Testis (tissue), 3 donors: ENCODE results near the gene GPR132. TPM values are rescaled to one million over a fixed set of nuclear protein-coding genes. Genes with fewer than 3 reads are reported as not detected.
"Not testable (repeated sequence)": the region's sequence is repeated elsewhere in the genome, so short reads cannot be mapped to it uniquely, and the experiment has no call there.

Source experiments
- DNase-seq: peaks from one replicate; pipeline ENCODE4 v3.0.0-alpha.2; 2019
- H3K27ac ChIP-seq, 2 donors: fragments of 200-600 bp; sonication (generic); one replicate each; pipeline ENCODE4 v1.5.1; 2019
- H3K27me3 ChIP-seq: fragments of 200-600 bp; sonication (generic); one replicate; pipeline ENCODE4 v1.5.1; 2019
- H3K36me3 ChIP-seq: fragments of 200-600 bp; sonication (generic); one replicate; pipeline ENCODE4 v1.5.1; 2017; ENCODE audit warnings: low read depth; ENCODE audit errors: missing control alignments
- H3K4me1 ChIP-seq: fragments of 200-600 bp; sonication (generic); one replicate; pipeline ENCODE4 v1.5.1; 2019
- H3K4me3 ChIP-seq, 2 donors: fragments of 200-600 bp; sonication (generic); one replicate each; pipeline ENCODE4 v1.5.1; 2017 to 2019
- H3K9me3 ChIP-seq: fragments of 200-600 bp; sonication (generic); one replicate; pipeline ENCODE4 v1.5.1; 2017
- CTCF ChIP-seq, 3 experiments: fragments of 450-650 bp in 2 of 3; fragments of 200-600 bp in 1 of 3; sonication (generic) in 1 of 3; IDR thresholded peaks; one replicate each; pipeline ENCODE4 v1.5.1; 2016 to 2019; ENCODE audit warnings: antibody characterized with exemption in 3 of 3, mild to moderate bottlenecking in 2 of 3, moderate library complexity in 1 of 3
- POLR2A ChIP-seq: fragments of 450-650 bp; IDR thresholded peaks from one replicate; pipeline ENCODE4 v1.6.1; 2017; ENCODE audit warnings: antibody characterized with exemption, mild to moderate bottlenecking, moderate library complexity
- WGBS, 2 donors: methylation state at CpG; one replicate each; pipeline ENCODE4 v1.1.5; 2018; 5-methylcytosine and 5-hydroxymethylcytosine counted together
- intact Hi-C: fragments of 100-400 bp; cut with DNase I; formaldehyde crosslinking; loops from one replicate; pipeline ENCODE4 v1.15.1; 2023; ENCODE audit warnings: low total_unique reads
- polyA plus RNA-seq: library from polyadenylated mRNA; stranded (reverse); fragments of 350-450 nt; fragmentation: Illumina TruSeq; extraction: RNeasy Lipid Tissue Mini Kit (QIAGEN cat#74804); gene quantifications from one replicate; pipeline ENCODE4 v1.2.3, GENCODE V29; 2014; ENCODE audit warnings: low read depth, low replicate concordance; ENCODE audit not compliant: insufficient read depth
- total RNA-seq, 2 donors: library from RNA; depleted of rRNA; stranded (reverse); fragments of >200 nt; gene quantifications; one replicate each; pipeline ENCODE4 v1.2.3, GENCODE V29; 2016

Gene GPR132
- total and polyA plus RNA-seq, 3 donors from 2014 or later = 1.2 to 2.5 (median 2.0) TPM

- H3K9me3 ChIP-seq = no peaks in the 10 kb centered on the region
- no peak for TF ChIP-seq CTCF (IDR thresholded peaks at IDR 0.05)
- no peak for TF ChIP-seq POLR2A
- intact Hi-C loops = no loop called here
- DNase-seq = no peak
- H3K27ac ChIP-seq = no peak overlapping the region
- WGBS, 2 donors = 91 to 94% methylated on average over 10 of the region's 10 CpGs
- H3K36me3 ChIP-seq = no peaks in the 10 kb centered on the region
- no peak overlapping the region for H3K4me3 ChIP-seq
- no peaks in the 10 kb centered on the region for H3K27me3 ChIP-seq
- no peaks in the 10 kb centered on the region for H3K4me1 ChIP-seq
Observed at GRCh38 chr14:105064001-105064400, 1.2 kb downstream of the GPR132 start.

- 85 to 87% methylated on average over 10 of the region's 10 CpGs for WGBS, 2 donors
- H3K27me3 ChIP-seq, H3K4me1 ChIP-seq, H3K9me3 ChIP-seq, intact Hi-C loops, DNase-seq, H3K27ac ChIP-seq, H3K4me3 ChIP-seq, H3K36me3 ChIP-seq: not testable (repeated sequence)
Observed at GRCh38 chr14:105063506-105063905, 1.7 kb downstream of the GPR132 start.

- 83 to 84% methylated on average over 10 of the region's 10 CpGs for WGBS, 2 donors
- intact Hi-C loops = no loop called here
- no peak for TF ChIP-seq CTCF (IDR thresholded peaks at IDR 0.05)
- no peak for TF ChIP-seq POLR2A
- Histone ChIP-seq H3K4me3 (no peak overlapping the region), H3K27me3 (no peaks in the 10 kb centered on the region), H3K4me1 (no peaks in the 10 kb centered on the region), H3K27ac (no peak overlapping the region), H3K36me3 (no peaks in the 10 kb centered on the region), H3K9me3 (no peaks in the 10 kb centered on the region)
- no peak for DNase-seq
Observed at GRCh38 chr14:105063056-105063455, 2.2 kb downstream of the GPR132 start.

GRCh38 chr14:105062048-105062433 is 3.2 kb downstream of the GPR132 start:
- Histone ChIP-seq H3K4me1 (no peaks in the 10 kb centered on the region), H3K4me3 (no peak overlapping the region), H3K27me3 (no peaks in the 10 kb centered on the region), H3K9me3 (no peaks in the 10 kb centered on the region), H3K36me3 (no peaks in the 10 kb centered on the region), H3K27ac (no peak overlapping the region)
- intact Hi-C loops = no loop called here
- DNase-seq = no peak
- TF ChIP-seq CTCF (IDR thresholded peaks at IDR 0.05) (no peak), POLR2A (no peak)
- WGBS, 2 donors = 93 to 98% methylated on average over 3 to 7 of the region's 7 CpGs

- H3K9me3 ChIP-seq = no peaks in the 10 kb centered on the region
- no peaks in the 10 kb centered on the region for H3K27me3 ChIP-seq
- intact Hi-C loops = no loop called here
- TF ChIP-seq POLR2A (no peak), CTCF (IDR thresholded peaks at IDR 0.05) (no peak)
- no peak overlapping the region for H3K27ac ChIP-seq
- WGBS, 2 donors = 67% methylated on average over 13 of the region's 13 CpGs; no CpG with 5 or more reads in 1 of the 2 donors
- DNase-seq = no peak
- H3K4me1 ChIP-seq = no peaks in the 10 kb centered on the region
- no peak overlapping the region for H3K4me3 ChIP-seq
- no peaks in the 10 kb centered on the region for H3K36me3 ChIP-seq
Observed at GRCh38 chr14:105061428-105062047, 3.7 kb downstream of the GPR132 start.
